LoVo (cell line): ENCODE results near the gene PLIN3.
"Not testable (repeated sequence)": the region's sequence is repeated elsewhere in the genome, so short reads cannot be mapped to it uniquely, and the experiment has no call there.

Source experiments
- DNase-seq: peaks from one replicate; pipeline ENCODE4 v3.0.0-alpha.2; 2016; ENCODE audit warnings: low spot score

The PLIN3 gene

DNA sequence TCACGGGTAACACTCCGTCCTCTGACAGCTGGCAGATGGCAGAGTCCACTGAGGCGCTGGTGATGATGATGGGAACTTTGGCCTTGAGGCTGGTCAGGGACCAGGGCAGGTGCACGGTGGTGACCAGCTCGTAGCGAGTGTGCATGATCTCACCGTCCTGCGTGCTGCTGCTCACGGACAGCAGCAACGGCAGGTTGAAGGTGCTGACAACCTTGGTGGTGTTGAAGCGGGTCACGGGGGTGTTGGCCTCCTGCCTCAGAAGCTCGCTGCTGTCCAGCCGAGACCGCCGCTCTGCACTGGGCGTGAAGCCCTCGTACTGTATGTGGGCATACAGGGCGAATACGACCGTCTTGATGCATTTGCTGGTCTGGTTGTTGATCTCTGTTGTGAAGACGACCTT is 23.6 kb upstream of the PLIN3 start:
- no peak for DNase-seq

DNA sequence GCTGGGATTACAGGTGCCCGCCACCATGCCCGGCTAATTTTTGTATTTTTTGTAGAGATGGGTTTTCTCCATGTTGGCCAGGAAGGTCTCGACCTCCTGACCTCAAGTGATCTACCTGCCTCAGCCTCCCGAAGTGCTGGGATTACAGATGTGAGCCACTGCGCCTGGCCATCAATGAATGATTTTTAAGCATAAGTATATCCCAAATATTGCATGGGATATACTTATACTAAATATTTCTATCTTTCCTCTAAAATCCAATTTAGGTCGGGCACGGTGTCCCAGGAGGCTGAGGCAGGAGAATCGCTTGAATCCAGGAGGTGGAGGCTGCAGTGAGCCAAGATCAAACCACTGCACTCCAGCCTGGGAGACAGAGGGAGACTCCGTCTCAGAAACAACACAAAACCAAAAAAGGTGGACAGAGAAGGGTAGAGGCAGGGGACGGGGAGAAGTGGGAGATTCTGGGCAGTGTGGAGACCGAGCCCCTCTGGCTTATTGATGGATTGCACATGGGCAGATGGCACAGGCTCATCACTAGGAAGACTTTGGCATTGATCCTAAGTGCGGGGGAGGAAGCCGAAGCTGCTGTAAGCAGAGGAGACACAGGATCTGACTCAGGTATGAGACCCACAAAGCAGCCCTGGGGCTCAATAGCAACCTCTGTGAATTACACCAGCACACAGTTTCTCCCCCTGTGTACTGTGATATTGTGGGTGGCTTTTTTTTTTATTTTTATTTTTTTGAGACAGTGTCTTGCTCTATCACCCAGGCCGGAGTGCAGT is 21.8 kb upstream of the PLIN3 start:
- no peak for DNase-seq

DNA sequence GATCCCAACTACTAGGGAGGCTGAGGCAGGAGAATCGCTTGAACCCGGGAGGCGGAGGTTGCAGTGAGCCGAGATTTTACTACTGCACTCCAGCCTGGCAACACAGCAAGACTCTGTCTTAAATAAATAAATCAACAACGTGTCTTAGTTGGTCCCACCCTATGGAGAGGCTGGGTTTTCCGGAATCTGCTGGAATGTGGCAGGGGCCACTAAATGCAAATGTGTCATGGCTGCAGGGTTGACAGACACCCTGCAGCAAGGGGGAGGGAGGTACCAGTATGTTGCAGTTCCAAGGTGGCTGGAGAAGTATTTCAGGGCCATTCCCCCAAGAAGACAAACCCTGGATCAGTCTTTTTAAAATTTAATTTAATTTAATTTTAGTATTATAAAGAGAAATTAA is 20.3 kb upstream of the PLIN3 start:
- not testable (repeated sequence) for DNase-seq

DNA sequence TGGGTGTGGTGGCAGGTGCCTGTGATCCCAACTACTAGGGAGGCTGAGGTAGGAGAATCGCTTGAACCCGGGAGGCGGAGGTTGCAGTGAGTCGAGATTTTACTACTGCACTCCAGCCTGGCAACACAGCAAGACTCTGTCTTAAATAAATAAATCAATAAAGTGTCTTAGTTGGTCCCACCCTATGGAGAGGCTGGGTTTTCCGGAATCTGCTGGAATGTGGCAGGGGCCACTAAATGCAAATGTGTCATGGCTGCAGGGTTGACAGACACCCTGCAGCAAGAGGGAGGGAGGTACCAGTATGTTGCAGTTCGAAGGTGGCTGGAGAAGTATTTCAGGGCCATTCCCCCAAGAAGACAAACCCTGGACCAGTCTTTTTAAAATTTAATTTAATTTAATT is 17.5 kb upstream of the PLIN3 start:
- DNase-seq = not testable (repeated sequence)

DNA sequence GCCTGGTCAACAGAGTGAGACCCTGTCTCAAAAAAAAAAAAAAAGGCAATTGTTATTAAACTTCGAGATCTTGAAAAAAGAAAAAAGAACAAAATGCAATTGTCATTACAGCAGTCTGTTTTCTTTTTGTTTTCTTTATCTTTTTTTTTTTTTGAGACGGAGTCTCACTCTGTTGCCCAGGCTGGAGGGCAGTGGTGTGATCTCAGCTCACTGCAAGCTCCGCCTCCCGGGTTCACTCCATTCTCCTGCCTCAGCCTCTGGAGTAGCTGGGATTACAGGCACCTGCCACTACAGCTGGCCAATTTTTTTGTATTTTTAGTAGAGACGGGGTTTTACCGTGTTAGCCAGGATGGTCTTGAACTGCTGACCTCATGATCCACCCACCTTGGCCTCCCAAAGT is 15.4 kb upstream of the PLIN3 start:
- DNase-seq = not testable (repeated sequence)

DNA sequence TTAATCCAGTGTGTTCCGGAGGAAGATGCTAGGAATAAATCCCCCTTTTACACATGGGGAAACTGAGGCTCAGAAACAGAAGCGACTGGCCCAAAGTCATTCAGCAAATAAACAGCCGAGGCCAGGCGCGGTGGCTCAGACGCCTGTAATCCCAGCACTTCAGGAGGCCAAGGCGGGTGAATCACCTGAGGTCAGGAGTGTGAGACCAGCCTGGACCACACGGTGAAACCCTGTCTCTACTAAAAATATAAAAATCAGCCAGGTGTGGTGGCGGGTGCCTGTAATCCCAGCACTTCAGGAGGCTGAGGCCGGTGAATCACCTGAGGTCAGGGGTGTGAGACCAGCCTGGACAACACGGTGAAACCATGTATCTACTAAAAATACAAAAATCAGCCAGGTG is 11.6 kb upstream of the PLIN3 start:
- no peak for DNase-seq

DNA sequence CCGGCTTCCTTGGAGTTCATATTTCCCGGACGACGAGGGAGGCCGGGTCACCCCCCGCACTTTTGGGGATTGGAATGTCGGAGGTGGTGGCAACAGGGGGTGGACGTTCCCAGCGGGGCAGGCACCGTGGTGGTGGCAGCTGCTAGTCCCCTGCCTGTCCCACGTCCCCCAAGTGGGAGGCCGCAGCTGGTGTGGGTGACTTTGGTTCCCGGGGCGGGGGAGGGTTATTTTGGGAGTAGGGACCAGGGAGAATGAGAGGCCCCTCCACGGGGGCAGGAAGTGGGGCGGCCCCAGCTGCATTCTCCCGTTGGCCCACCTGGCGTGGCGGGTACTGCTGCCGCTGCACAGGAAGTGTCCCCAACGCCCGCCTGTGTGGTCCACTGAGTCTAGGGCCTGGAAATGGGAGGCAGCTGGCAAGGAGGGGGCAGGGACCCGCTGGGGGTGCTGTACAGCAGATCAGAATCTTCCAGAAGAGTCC is 11.1 kb upstream of the PLIN3 start:
- no peak for DNase-seq

DNA sequence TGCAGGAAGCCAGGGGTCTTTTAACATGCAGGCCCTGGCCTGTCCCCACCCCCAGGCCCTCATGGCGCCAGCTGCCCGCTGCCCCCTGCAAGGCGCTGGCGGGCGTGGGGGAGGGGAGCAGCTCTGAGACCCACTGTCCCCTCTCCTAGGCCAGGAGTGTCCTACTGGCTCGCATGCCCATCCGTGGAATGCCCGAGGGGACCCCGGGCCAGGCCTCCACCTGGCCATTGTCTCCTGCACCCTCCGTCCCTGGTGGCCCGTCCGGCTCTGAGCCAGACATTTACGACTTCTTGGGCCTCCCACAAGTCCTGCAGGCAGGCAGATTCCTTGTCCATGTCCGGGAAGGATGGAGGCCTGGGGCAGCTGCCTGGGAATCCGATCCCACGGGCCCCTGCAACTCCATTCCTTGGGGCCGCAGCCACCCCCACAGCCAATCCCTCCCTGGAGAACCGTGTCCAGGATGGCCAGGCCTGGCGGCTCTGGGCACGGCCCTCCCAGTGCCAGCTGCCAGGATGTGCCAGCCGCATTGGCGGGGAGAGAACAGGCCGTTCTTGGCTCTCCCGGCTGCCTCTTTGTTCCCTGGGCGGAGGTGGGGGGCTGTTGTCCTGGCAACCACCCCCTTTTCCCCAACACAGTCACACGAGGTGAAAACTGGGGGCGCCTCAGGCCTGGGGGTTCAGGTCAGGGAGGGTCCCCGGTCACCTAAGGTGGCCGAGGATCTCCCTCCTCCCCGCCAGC is 10.5 kb upstream of the PLIN3 start:
- DNase-seq = no peak

DNA sequence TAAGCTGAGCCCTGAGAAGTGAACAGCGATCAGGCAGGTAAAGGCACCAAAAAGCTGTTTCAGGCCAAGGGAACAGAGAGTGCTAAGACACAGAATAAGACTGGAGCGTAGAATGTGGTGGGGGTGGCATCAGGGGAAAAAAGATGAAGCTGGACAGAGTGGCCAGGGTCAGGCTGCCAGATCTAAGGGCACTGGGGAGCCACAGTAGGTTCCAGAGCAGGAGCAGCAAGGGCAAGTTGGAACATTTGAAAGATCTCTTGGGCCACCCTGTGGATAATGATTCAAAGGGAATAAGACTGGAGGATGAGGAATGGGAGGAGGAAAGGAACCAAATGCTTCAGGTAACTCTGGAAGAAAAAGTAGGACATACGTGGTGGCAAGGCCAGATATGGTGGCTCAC is 6.5 kb upstream of the PLIN3 start:
- DNase-seq = no peak

DNA sequence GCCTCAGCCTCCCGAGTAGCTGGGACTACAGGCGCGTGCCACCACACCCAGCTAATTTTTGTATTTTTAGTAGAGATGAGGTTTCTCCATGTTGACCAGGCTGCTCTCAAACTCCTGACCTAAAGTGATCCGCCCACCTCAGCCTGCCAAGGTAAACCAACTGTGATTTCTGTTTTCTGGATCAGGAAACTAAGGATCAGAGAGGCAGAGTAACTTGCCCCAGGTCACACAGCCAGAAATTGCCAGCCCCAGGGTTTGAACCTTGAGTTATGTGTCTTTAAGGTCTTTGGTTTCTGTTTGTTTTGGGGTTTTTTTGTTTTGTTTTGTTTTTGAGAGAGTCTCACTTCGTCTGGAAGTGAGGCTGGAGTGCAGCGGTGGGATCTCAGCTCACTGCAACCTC is 4.2 kb upstream of the PLIN3 start:
- no peak for DNase-seq

DNA sequence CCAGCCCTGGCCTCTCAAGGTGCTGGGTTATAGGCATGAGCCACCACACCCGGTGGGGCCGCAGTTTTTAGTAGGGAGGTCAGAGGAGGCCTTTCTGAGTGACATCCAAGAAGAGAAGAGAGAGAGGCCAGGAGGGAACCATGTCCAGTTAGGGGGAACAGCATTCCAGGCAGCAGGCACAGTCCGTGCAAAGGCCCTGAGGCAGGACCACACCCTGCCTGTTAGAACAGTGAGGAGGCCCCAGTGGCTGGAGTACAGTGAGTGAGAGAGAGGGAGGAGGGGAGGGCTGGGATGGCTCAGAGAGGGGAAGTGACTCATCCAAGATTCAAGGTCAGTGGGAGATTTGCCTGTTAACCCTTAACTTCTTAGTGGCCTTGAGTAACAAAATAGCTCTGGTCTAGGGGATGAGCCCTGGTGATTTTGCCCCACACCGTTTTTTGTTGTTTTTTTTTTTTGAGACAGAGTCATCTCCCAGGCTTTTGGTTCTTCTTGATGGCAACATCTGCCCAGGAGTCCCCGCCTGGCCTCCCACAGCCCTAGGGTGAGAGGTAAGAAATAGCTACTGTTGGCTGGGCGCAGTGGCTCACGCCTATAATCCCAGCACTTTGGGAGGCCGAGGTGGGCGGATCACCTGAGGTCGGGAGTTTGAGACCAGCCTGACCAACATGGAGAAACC is 2.7 kb upstream of the PLIN3 start:
- peak; percentile 83 for DNase-seq

DNA sequence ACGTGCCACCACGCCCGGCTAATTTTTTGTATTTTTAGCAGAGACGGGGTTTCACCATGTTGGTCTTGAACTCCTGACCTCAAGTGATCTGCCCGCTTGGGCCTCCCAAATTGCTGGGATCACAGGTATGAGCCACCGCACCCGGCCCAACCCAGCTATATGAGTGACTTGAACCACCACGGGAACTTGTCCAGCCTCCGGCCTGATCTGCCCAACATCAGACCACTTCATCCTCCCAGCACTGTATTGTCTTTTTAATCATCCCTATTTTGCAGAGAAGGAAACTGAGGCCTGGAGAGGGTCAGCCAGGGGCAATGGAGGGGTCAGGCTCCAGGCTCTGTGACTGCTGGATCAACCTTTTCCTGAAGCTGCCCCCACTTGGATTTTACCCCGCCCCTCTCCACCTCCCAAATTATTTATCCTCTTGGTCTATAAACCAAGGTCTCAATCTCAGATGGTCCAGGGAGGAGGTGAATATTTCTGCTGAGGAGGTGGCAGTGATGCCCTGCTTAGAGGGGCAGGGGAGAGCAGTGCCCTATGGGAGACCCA is 893 bp upstream of the PLIN3 start:
- no peak for DNase-seq

DNA sequence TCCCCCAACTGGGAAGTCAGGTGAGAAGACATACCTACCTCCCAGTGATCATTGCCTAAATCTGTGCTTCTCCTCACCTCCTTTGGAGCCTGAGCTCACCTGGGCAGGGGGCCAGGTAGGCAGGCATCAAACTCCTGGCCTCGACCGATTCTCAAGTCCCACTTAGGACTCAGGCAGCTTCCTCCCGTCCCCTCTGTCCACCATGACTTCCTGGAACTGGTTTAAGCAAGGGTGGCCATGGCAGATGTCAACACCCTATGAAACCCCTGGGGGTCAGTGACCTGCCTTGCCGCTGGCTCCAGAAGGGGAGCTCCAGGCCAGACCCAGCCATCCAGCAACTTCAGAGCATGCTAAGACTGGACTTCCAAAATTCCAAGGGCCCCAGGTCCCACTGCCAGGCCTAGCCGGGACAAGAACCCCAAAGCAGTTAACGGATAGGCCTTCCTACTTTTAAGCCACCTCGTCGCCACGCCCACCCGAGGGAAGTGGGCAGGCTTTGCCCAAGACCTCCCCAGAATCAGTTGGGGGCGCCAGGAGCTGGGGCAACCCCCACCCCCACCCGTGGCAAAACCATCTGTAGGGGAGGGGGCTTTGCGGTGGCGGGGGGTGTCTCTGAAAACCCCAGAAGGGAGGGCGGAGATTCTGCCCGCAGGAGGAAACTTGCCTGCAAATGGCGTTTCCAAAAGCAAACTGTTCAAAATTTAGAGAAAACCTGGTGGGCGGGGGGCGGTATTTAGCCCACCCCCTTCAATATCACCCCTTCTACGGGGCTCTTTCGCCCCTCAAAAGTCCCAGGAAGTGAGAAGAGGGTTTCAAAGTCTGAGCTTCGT is 657 bp downstream of the PLIN3 start:
- no peak for DNase-seq

DNA sequence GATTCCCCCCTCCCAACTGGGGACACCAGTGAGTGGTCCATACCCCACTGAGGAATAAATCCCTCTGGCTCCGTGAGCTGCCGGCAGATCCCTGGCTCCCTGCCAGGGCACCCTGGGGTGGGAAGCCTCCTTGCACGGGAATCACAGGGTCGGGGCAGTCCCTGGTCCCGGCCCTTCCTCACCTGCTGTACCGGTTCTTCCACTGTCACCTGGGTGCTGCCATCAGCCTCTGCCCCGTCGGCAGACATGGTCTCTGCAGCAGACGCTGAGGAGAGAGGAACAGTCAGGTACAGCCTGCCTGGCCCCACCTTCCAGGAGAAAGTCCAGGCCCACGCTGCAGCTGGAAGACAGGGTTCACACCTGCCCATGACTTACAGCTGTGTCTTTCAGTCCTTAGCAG is 6.3 kb downstream of the PLIN3 start:
- DNase-seq = peak; percentile 55

DNA sequence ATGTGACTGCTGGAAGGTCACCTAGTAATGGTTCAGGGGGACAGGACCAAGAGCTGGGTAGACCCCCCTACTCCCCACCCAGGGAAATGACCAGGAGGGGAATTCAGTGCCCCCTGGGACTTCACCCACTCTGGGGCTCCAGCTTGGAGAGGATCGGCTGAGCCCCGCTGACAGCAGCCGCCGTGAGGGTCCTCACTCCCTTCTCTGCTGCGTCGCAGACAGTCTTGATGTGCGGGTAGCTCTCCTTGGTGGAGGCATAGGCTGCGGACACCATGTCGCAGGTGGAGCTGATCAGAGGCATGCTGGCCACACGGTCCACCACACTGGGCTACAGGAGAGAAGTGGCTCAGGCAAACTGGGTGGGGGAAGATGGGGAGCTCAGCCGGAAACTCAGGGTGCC is 7.8 kb downstream of the PLIN3 start:
- DNase-seq = no peak

DNA sequence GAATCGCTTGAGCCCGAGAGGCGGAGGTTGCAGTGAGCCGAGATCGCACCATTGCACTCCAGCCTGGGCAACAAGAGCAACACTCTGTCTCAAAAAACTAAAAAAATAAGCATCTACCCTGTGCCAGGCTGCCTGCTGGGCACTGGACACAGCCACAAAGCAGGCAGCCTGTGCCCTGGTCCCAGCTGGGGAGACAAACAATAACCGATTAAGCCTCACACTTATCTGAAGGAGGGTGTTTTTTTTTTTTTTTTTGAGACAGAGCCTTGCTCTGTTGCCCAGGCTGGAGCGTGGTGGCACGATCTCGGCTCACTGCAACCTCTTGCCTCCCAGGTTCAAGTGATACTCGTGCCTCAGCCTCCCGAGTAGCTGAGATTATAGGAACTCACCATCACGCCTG is 11.0 kb downstream of the PLIN3 start:
- DNase-seq = not testable (repeated sequence)

DNA sequence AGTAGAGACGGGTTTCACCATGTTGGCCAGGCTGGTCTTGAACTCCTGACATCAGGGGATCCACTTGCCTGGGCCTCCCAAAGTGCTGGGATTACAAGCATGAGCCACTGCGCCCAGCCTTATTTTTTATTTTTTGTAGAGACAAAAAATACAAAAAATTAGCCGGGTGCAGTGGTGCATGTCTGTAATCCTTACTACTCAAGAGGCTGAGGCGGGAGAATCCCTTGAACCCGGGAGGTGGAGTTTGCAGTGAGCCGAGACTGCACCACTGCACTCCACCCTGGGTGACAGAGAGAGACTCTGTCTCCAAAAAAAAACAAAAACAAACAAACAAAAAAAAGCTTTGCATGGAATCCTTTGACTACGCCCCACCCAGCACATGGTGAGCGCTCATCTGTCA is 14.0 kb downstream of the PLIN3 start:
- DNase-seq = not testable (repeated sequence)

DNA sequence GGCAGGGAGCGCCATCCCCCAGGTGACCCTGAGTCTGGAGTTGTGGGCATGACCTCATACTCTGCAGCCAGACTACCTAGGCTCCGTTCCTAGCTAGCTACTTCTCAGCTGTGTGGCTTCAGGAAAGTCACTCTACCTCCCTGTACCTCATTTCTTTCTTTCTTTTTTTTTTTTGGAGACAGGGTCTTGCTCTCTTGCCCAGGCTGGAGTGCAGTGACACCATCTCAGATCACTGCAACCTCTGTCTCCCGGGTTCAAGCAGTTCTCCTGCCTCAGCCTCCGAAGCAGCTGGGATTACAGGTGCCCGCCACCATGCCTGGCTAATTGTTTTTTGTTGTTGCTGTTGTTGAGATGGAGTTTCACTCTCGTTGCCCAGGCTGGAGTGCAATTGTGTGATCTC is 15.0 kb downstream of the PLIN3 start:
- no peak for DNase-seq

DNA sequence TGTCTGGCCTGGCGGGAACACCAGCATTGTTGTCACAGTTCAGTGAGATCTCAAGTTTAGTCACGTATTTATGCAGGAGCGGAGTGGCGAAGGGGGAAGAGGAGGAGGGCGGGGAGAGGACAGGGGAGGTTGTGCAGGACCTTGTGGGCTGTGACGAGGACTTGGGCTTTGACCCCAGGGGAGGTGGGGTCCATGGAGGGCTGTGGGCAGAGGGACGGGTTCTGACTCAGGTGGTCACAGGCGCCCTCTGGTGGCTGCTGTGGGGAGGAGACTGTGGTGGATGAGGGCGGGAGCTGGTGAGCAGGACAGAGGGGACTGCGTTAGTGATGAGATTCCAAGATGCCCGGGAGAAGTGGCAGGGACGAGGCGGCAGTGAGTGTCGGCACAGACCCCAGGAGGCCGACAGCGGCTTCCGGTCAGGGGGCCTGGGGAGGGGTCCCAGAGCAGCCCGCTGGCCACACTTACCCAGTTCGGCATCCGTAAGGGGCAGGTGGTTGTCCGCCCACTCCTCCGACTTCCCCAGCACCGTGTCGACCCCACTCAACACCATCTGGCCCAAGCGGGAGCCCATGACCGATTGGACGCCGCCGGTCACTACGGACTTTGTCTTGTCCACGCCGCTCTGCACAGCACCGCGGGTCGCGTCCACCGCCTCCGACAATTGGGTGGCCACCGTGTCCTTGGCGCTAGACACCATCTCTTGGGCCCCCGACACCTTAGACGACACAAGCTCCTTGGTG is 15.7 kb downstream of the PLIN3 start:
- peak; percentile 37 for DNase-seq

DNA sequence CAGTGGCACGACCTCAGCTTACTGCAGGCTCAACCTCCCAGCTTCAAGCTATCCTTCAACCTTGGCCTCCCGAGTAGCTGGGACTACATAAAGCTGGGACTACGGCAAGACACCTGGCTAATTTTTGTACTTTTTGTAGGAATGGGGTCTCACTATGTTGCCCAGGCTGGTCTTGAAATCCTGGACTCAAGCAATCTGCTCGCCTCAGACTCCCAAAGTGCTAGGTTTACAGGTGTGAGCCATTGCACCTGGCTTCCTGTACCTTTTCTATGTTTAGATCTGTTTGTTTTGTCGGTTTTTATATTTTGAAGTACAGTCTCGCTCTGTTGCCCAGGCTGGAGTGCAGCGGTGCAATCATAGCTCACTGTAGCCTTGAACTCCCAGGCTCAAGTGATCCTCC is 18.4 kb downstream of the PLIN3 start:
- no peak for DNase-seq
